ENCODE measurements around the gene ARFGEF2. TPM values are rescaled to one million over a fixed set of nuclear protein-coding genes. Genes with fewer than 3 reads are reported as not detected.

Gene ARFGEF2
- total and polyA plus RNA-seq, 5 donors from 2014 or later: 6.8 to 22.1 (median 7.7) TPM

DNA sequence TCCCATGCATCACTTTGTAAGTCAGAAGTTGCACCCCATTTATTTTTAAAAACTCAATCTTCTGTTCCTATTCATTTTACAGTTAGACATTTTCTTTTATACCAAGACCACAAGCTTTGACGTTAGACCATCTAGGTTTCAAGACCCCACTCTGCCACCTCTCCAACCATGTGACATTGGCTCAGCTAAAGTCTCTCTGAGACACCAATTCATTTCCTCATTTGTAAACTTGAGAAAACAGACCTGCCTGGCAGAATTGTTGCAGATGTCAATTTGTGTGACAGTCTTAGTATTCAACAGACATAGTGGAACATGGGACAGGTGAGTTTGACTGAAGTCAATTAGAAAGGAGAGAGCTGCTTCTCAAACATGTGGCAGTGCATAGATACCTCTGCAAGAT lies 69.0 kb downstream of the ARFGEF2 start:
- H3K27me3 Mint-ChIP-seq: no peaks in the 10 kb centered on the region
- H3K4me3 ChIP-seq (ENCODE audit: low read depth, low read length): no peak overlapping the region
- H3K27ac ChIP-seq (ENCODE audit: insufficient read depth, low read length, poor library complexity, severe bottlenecking): no peak overlapping the region
- no peaks in the 10 kb centered on the region for H3K4me1 ChIP-seq (ENCODE audit: control insufficient read depth, insufficient read depth, low read length, poor library complexity, severe bottlenecking)
- no peaks in the 10 kb centered on the region for H3K9me3 Mint-ChIP-seq
- H3K36me3 Mint-ChIP-seq: peaks cover 68% of the 10 kb centered on the region
- no peaks in the 10 kb centered on the region for H3K27me3 ChIP-seq (ENCODE audit: control insufficient read depth, insufficient read depth, low read length)
- no peak for DNase-seq
- H3K4me1 Mint-ChIP-seq: peaks cover 0 to 4% (median 0%) of the 10 kb centered on the region in 4 donors
- peaks cover 92% of the 10 kb centered on the region for H3K36me3 ChIP-seq (ENCODE audit: control insufficient read depth, insufficient read depth, low read length)
- ATAC-seq (ENCODE audit: low read depth in 2 of 2): no peak
- no peak overlapping the region for H3K27ac Mint-ChIP-seq
- no peak overlapping the region for H3K4me3 Mint-ChIP-seq
- H3K9me3 ChIP-seq (ENCODE audit: control insufficient read depth in 2 of 2, low read length in 2 of 2): no peaks in the 10 kb centered on the region

DNA sequence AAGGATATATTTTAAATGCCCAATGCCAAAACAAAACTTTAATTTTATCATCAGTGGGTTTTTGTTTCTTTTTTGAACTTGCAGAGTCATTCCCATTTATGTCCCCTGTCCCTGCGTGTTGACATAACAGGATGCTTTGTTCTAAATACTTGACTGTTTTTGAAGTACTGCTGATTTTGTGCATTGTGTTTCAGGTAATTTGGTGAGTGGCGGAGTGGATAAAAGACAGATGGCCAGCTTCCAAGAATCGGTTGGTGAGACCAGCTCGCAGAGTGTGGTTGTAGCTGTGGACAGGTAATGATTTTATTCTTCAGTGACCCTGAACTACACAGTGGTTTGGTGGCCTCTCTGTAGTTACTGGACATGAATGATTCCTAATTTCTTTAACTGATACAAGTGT lies 74.1 kb downstream of the ARFGEF2 start:
- peaks cover 65% of the 10 kb centered on the region for H3K36me3 Mint-ChIP-seq
- H3K27ac Mint-ChIP-seq: peak overlapping the region in 1 of 3 donors; percentile 63
- ATAC-seq (ENCODE audit: low read depth in 2 of 2) (no peak), DNase-seq (peak in 1 of 3 donors; percentile 7)
- H3K4me3 Mint-ChIP-seq: no peak overlapping the region
- Histone ChIP-seq H3K9me3 (ENCODE audit: control insufficient read depth in 2 of 2, low read length in 2 of 2) (no peaks in the 10 kb centered on the region), H3K27ac (ENCODE audit: insufficient read depth, low read length, poor library complexity, severe bottlenecking) (no peak overlapping the region), H3K4me1 (ENCODE audit: control insufficient read depth, insufficient read depth, low read length, poor library complexity, severe bottlenecking) (no peaks in the 10 kb centered on the region), H3K36me3 (ENCODE audit: control insufficient read depth, insufficient read depth, low read length) (peaks cover 93% of the 10 kb centered on the region), H3K4me3 (ENCODE audit: low read depth, low read length) (no peak overlapping the region), H3K27me3 (ENCODE audit: control insufficient read depth, insufficient read depth, low read length) (no peaks in the 10 kb centered on the region)
- no peaks in the 10 kb centered on the region for H3K4me1 Mint-ChIP-seq
- H3K9me3 Mint-ChIP-seq: no peaks in the 10 kb centered on the region
- no peaks in the 10 kb centered on the region for H3K27me3 Mint-ChIP-seq

GRCh38 chr20:48999890-49000870 lies 78.7 kb downstream of the ARFGEF2 start:
- Histone ChIP-seq H3K4me3 (ENCODE audit: low read depth, low read length) (no peak overlapping the region), H3K9me3 (ENCODE audit: control insufficient read depth in 2 of 2, low read length in 2 of 2) (no peaks in the 10 kb centered on the region), H3K36me3 (ENCODE audit: control insufficient read depth, insufficient read depth, low read length) (peaks cover 66% of the 10 kb centered on the region), H3K4me1 (ENCODE audit: control insufficient read depth, insufficient read depth, low read length, poor library complexity, severe bottlenecking) (no peaks in the 10 kb centered on the region), H3K27me3 (ENCODE audit: control insufficient read depth, insufficient read depth, low read length) (no peaks in the 10 kb centered on the region), H3K27ac (ENCODE audit: insufficient read depth, low read length, poor library complexity, severe bottlenecking) (no peak overlapping the region)
- no peaks in the 10 kb centered on the region for H3K9me3 Mint-ChIP-seq
- H3K27me3 Mint-ChIP-seq: no peaks in the 10 kb centered on the region
- DNase-seq (no peak), ATAC-seq (ENCODE audit: low read depth in 2 of 2) (no peak)
- H3K4me3 Mint-ChIP-seq: no peak overlapping the region
- H3K4me1 Mint-ChIP-seq: no peaks in the 10 kb centered on the region
- H3K36me3 Mint-ChIP-seq: peaks cover 42% of the 10 kb centered on the region
- H3K27ac Mint-ChIP-seq: no peak overlapping the region

DNA sequence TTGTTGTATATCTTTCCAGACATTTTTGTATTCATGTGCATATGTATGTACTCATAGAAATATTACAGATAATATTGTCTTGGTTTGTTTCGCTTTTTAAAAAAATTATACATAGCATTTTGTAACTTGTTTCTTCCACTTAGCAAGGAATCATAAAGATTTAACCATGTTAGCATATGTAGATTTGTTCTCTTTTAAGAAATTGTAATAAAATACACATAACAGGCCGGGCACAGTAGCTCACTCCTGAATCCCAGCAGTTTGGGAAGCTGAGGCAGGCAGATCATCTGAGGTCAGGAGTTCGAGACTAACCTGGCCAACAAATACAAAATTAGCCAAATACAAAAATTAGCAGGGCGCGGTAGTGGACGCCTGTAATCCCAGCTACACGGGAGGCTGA lies 80.2 kb downstream of the ARFGEF2 start:
- H3K27me3 ChIP-seq (ENCODE audit: control insufficient read depth, insufficient read depth, low read length): no peaks in the 10 kb centered on the region
- H3K4me3 ChIP-seq (ENCODE audit: low read depth, low read length): no peak overlapping the region
- Mint-ChIP-seq H3K27me3 (no peaks in the 10 kb centered on the region), H3K9me3 (no peaks in the 10 kb centered on the region), H3K4me3 (no peak overlapping the region), H3K4me1 (no peaks in the 10 kb centered on the region), H3K36me3 (peaks cover 41% of the 10 kb centered on the region), H3K27ac (no peak overlapping the region)
- DNase-seq (no peak), ATAC-seq (ENCODE audit: low read depth in 2 of 2) (no peak)
- no peaks in the 10 kb centered on the region for H3K9me3 ChIP-seq (ENCODE audit: control insufficient read depth in 2 of 2, low read length in 2 of 2)
- H3K36me3 ChIP-seq (ENCODE audit: control insufficient read depth, insufficient read depth, low read length): peaks cover 57% of the 10 kb centered on the region
- H3K4me1 ChIP-seq (ENCODE audit: control insufficient read depth, insufficient read depth, low read length, poor library complexity, severe bottlenecking): no peaks in the 10 kb centered on the region
- H3K27ac ChIP-seq (ENCODE audit: insufficient read depth, low read length, poor library complexity, severe bottlenecking): no peak overlapping the region

DNA sequence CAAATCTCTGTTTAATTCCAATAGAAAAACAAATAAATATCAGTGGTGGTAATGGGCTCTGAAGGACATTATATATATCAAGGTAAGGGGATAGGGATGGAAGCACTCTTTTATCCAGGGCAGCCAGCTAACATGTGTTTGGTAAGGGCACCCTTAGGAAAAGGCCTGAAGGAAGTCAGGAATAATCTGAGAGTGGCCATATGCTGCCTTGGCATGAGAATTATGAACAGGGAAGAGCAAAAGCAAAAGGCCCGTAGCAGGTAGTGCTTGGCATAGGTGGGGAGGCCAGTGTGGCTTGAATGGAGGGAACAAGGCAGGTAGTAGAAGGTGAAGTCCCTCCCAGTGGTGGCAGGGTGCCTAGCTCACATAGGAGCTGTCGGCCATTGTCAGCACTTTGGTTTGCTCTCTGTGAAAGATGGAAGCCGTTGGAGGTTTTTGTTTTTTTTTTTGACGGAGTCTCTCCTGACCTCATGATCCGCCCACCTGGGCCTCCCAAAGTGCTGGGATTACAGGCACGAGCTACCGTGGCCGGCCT lies 85.0 kb downstream of the ARFGEF2 start:
- no peaks in the 10 kb centered on the region for H3K27me3 Mint-ChIP-seq
- H3K4me1 Mint-ChIP-seq: no peaks in the 10 kb centered on the region
- Histone ChIP-seq H3K9me3 (ENCODE audit: control insufficient read depth in 2 of 2, low read length in 2 of 2) (no peaks in the 10 kb centered on the region), H3K27me3 (ENCODE audit: control insufficient read depth, insufficient read depth, low read length) (no peaks in the 10 kb centered on the region), H3K4me1 (ENCODE audit: control insufficient read depth, insufficient read depth, low read length, poor library complexity, severe bottlenecking) (no peaks in the 10 kb centered on the region), H3K4me3 (ENCODE audit: low read depth, low read length) (no peak overlapping the region), H3K36me3 (ENCODE audit: control insufficient read depth, insufficient read depth, low read length) (peaks cover 43% of the 10 kb centered on the region), H3K27ac (ENCODE audit: insufficient read depth, low read length, poor library complexity, severe bottlenecking) (no peak overlapping the region)
- H3K27ac Mint-ChIP-seq: no peak overlapping the region
- no peak for DNase-seq
- no peaks in the 10 kb centered on the region for H3K9me3 Mint-ChIP-seq
- no peak for ATAC-seq (ENCODE audit: low read depth in 2 of 2)
- no peak overlapping the region for H3K4me3 Mint-ChIP-seq
- H3K36me3 Mint-ChIP-seq: peaks cover 21% of the 10 kb centered on the region

DNA sequence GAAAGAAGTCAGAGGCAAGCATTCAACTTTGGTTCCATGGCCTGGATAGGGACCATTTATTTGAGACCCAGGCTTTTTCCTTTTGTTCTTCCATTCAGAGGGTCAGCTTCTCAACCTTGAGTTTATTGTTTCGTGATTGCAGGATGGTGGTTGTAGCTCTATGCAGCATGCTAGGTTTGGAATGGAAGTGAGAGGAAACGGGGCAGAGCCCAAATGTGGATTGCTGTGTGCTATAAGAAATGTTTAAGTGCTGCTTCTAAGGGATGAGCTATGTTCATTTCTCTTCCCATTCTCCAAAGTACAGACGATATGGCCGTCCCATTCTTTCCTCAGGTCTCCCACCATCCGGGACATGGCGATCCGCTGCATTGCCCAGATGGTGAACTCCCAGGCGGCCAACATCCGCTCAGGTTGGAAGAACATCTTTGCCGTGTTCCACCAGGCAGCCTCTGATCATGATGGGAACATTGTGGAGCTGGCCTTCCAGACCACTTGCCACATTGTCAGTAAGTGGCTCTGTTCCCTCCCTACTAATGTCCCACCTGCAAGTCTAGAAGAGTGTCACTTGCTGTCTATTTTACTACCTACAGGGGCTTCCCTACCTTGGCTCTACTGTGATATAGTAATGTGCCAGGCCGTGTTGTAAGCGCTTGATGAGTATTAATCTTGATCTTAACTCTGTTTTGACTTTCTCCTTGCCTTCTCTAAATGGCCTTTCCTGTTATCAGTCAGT lies 88.6 kb downstream of the ARFGEF2 start:
- no peaks in the 10 kb centered on the region for H3K9me3 ChIP-seq (ENCODE audit: control insufficient read depth in 2 of 2, low read length in 2 of 2)
- H3K27me3 Mint-ChIP-seq: no peaks in the 10 kb centered on the region
- peaks cover 46% of the 10 kb centered on the region for H3K36me3 Mint-ChIP-seq
- H3K27ac ChIP-seq (ENCODE audit: insufficient read depth, low read length, poor library complexity, severe bottlenecking): no peak overlapping the region
- H3K4me3 ChIP-seq (ENCODE audit: low read depth, low read length): no peak overlapping the region
- no peaks in the 10 kb centered on the region for H3K9me3 Mint-ChIP-seq
- peak overlapping the region in 1 of 3 donors; percentile 30 for H3K27ac Mint-ChIP-seq
- no peaks in the 10 kb centered on the region for H3K4me1 ChIP-seq (ENCODE audit: control insufficient read depth, insufficient read depth, low read length, poor library complexity, severe bottlenecking)
- ATAC-seq (ENCODE audit: low read depth in 2 of 2) (no peak), DNase-seq (no peak)
- H3K36me3 ChIP-seq (ENCODE audit: control insufficient read depth, insufficient read depth, low read length): peaks cover 65% of the 10 kb centered on the region
- no peak overlapping the region for H3K4me3 Mint-ChIP-seq
- H3K4me1 Mint-ChIP-seq: no peaks in the 10 kb centered on the region
- H3K27me3 ChIP-seq (ENCODE audit: control insufficient read depth, insufficient read depth, low read length): no peaks in the 10 kb centered on the region

GRCh38 chr20:49024220-49024619 lies 102.7 kb downstream of the ARFGEF2 start:
- Histone ChIP-seq H3K27ac (ENCODE audit: insufficient read depth, low read length, poor library complexity, severe bottlenecking) (no peak overlapping the region), H3K36me3 (ENCODE audit: control insufficient read depth, insufficient read depth, low read length) (peaks cover 65% of the 10 kb centered on the region), H3K4me1 (ENCODE audit: control insufficient read depth, insufficient read depth, low read length, poor library complexity, severe bottlenecking) (no peaks in the 10 kb centered on the region), H3K9me3 (ENCODE audit: control insufficient read depth in 2 of 2, low read length in 2 of 2) (no peaks in the 10 kb centered on the region), H3K27me3 (ENCODE audit: control insufficient read depth, insufficient read depth, low read length) (no peaks in the 10 kb centered on the region), H3K4me3 (ENCODE audit: low read depth, low read length) (no peak overlapping the region)
- H3K36me3 Mint-ChIP-seq: peaks cover 24% of the 10 kb centered on the region
- H3K27me3 Mint-ChIP-seq: no peaks in the 10 kb centered on the region
- H3K27ac Mint-ChIP-seq: no peak overlapping the region
- no peak overlapping the region for H3K4me3 Mint-ChIP-seq
- no peak for DNase-seq
- ATAC-seq (ENCODE audit: low read depth in 2 of 2): no peak
- H3K9me3 Mint-ChIP-seq: no peaks in the 10 kb centered on the region
- H3K4me1 Mint-ChIP-seq: no peaks in the 10 kb centered on the region
